ENCODE results near the gene ACY1. TPM values are rescaled to one million over a fixed set of nuclear protein-coding genes. Genes with fewer than 3 reads are reported as not detected.

Gene ACY1
- total RNA-seq, result 10 to 100 TPM; 24.5 to 60.3 (median 31.4) TPM

GRCh38 chr3:51982838-51983577 is at the start of gene ACY1:
TSS of gene ACY1 (plus strand) at chr3:51983535. CDS start at chr3:51984065, 530 bp downstream.
- no peak for TF ChIP-seq CTCF (IDR thresholded peaks at IDR 0.05; ENCODE audit: low read depth)

- no peak for TF ChIP-seq CTCF (IDR thresholded peaks at IDR 0.05; ENCODE audit: low read depth)
Measured at GRCh38 chr3:51934139-51934850, 49.0 kb upstream of the ACY1 start.

GRCh38 chr3:51934991-51935885 is 48.1 kb upstream of the ACY1 start:
- TF ChIP-seq CTCF (IDR thresholded peaks at IDR 0.05; ENCODE audit: low read depth), result no peak

- TF ChIP-seq CTCF (IDR thresholded peaks at IDR 0.05; ENCODE audit: low read depth), result no peak
Measured at GRCh38 chr3:51935886-51936755, 47.2 kb upstream of the ACY1 start.

- no peak for TF ChIP-seq CTCF (IDR thresholded peaks at IDR 0.05; ENCODE audit: low read depth)
Measured at GRCh38 chr3:51937014-51937413, 46.3 kb upstream of the ACY1 start.

GRCh38 chr3:51937611-51938450 is 45.5 kb upstream of the ACY1 start:
- TF ChIP-seq CTCF (IDR thresholded peaks at IDR 0.05; ENCODE audit: low read depth), result no peak

Measured in subcutaneous adipose tissue (tissue), 4 donors.